Esophagus (tissue), 2 donors: ENCODE results near the gene SUOX. TPM values are rescaled to one million over a fixed set of nuclear protein-coding genes. Genes with fewer than 3 reads are reported as not detected.
A peak's percentile ranks its signal among the peaks of the same experiment; 100 is the strongest.
"Not testable (repeated sequence)": the region's sequence is repeated elsewhere in the genome, so short reads cannot be mapped to it uniquely, and the experiment has no call there.

Source experiments
- H3K27ac ChIP-seq, 2 donors: one replicate each; pipeline ENCODE4 v1.5.1; 2013; ENCODE audit warnings: low read depth in 2 of 2, mild to moderate bottlenecking in 2 of 2, inconsistent platforms in 1 of 2, low read length in 1 of 2, moderate library complexity in 1 of 2
- H3K27me3 ChIP-seq, 2 donors: one replicate each; pipeline ENCODE4 v1.6.1; 2013; ENCODE audit warnings: low read length in 2 of 2, control low read depth in 1 of 2, mild to moderate bottlenecking in 1 of 2; ENCODE audit not compliant: insufficient read depth in 2 of 2, control insufficient read depth in 1 of 2
- H3K36me3 ChIP-seq, 2 donors: one replicate each; pipeline ENCODE4 v1.6.1; 2013; ENCODE audit warnings: low read length in 1 of 2; ENCODE audit not compliant: control insufficient read depth in 2 of 2, insufficient read depth in 2 of 2
- H3K4me1 ChIP-seq, 2 donors: one replicate each; pipeline ENCODE4 v1.6.1; 2013; ENCODE audit warnings: low read length in 1 of 2; ENCODE audit not compliant: control insufficient read depth in 2 of 2, insufficient read depth in 2 of 2
- H3K4me3 ChIP-seq, 2 donors: one replicate each; pipeline ENCODE4 v1.5.1; 2013; ENCODE audit warnings: low read length in 2 of 2, mild to moderate bottlenecking in 2 of 2, low read depth in 1 of 2, moderate library complexity in 1 of 2
- H3K9me3 ChIP-seq, 2 donors: one replicate each; pipeline ENCODE4 v1.6.1; 2013; ENCODE audit warnings: mild to moderate bottlenecking in 2 of 2, low read depth in 1 of 2, low read length in 1 of 2, moderate library complexity in 1 of 2; ENCODE audit not compliant: control insufficient read depth in 2 of 2, insufficient read depth in 1 of 2
- WGBS, 2 donors: extraction: QIAGEN DNeasy Blood & Tissue Kit; methylation state at CpG; one replicate each; pipeline ENCODE4 v1.1.7; 2013; 5-methylcytosine and 5-hydroxymethylcytosine counted together
- polyA plus RNA-seq, 2 donors: library from polyadenylated mRNA; stranded (reverse); fragments of 200-250 nt; gene quantifications; one replicate each; pipeline ENCODE4 v1.2.3, GENCODE V29; 2013
- donor health status: healthy with polysubstance abuse.
- donor health status: Bipolar disorder and iron deficiency.

Gene SUOX
- polyA plus RNA-seq, 2 donors = 14.3 to 14.9 TPM

DNA sequence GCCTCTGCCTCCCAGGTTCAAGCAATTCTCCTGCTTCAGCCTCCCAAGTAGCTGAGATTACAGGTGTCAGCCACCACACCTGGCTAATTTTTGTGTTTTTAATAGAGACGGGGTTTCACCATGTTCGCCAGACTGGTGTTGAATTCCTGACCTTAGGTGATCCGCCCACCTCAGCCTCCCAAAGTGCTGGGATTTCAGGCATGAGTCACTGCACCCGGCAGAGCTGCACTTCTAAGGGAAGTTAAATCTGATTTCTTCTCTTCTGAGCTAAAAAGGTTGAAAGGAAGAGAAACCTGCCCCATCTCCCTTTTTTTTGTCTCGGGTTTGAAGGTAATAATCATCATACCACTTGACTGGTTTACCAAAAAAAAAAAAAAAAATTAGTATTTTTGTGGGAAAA lies 15.2 kb upstream of the SUOX start:
- Histone ChIP-seq H3K36me3 (peaks cover 0 to 11% of the 10 kb centered on the region in 2 donors), H3K27ac (peak overlapping the region in 1 of 2 donors; percentile 22)
- H3K4me3 ChIP-seq, H3K27me3 ChIP-seq, H3K4me1 ChIP-seq, H3K9me3 ChIP-seq: not testable (repeated sequence)
- WGBS, 2 donors = 56 to 63% methylated on average over 5 of the region's 5 CpGs

DNA sequence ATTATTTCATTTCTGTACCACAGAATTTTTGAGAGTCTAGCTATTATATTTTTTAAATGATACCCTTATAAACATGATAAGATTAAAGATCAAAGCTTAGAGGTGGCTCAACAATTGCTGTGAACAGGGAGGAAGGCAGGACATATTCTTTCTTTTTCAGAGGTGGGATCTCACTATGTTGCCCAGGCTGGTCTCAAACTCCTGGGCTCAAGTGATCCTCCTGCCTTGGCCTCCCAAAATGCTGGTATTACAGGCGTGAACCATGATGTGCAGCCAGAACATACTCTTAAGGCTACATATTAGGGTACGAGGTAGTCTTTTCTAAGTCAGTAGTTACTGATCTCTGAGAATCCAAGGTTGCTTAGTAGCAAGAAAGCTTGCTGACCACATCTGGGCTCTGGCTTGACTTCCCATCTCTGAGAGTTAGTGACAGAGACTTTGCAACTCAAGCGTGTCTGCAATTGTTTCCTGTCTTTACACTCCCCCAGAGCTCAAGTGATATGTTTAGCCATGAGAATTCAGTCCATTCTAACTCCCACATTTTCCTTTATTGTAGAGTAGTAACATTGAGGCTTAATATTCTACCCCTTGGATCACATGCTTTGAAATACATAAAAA lies 14.6 kb upstream of the SUOX start:
- Histone ChIP-seq H3K4me1 (no peaks in the 10 kb centered on the region), H3K36me3 (peaks cover 0 to 11% of the 10 kb centered on the region in 2 donors), H3K27me3 (no peaks in the 10 kb centered on the region), H3K27ac (no peak overlapping the region), H3K9me3 (no peaks in the 10 kb centered on the region), H3K4me3 (no peak overlapping the region)
- 80 to 81% methylated on average over 3 of the region's 3 CpGs for WGBS, 2 donors

DNA sequence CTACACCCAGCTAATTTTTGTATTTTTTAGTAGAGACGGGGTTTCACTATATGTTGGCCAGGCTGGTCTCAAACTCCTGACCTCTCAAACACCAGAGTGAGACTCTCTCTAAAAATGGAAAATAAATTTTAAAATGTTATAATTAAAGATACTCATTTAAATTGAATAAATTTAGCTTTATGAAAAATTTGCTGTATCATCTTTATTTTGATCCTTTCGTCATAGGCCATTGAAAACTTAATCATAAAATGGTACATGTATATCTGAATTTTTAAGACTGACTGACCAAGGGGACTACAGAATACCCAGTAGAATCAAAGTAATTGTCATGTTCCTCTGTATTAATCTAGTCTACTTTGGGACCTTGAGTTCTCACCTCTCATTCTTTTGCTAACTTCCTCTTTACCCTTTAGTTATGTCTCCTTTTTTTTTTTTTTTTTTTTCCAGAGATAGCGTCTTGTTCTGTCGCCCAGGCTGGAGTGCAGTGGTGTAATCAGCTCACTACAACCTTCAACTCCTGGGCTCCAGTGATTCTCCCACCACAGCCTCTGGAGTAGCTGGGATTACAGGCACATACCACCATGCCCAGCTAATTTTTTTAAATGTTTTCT lies 13.7 kb upstream of the SUOX start:
- no peaks in the 10 kb centered on the region for H3K9me3 ChIP-seq
- H3K4me3 ChIP-seq = no peak overlapping the region
- no peaks in the 10 kb centered on the region for H3K4me1 ChIP-seq
- H3K36me3 ChIP-seq = peaks cover 0 to 11% of the 10 kb centered on the region in 2 donors
- no peak overlapping the region for H3K27ac ChIP-seq
- 80 to 85% methylated on average over 4 of the region's 4 CpGs for WGBS, 2 donors
- no peaks in the 10 kb centered on the region for H3K27me3 ChIP-seq

DNA sequence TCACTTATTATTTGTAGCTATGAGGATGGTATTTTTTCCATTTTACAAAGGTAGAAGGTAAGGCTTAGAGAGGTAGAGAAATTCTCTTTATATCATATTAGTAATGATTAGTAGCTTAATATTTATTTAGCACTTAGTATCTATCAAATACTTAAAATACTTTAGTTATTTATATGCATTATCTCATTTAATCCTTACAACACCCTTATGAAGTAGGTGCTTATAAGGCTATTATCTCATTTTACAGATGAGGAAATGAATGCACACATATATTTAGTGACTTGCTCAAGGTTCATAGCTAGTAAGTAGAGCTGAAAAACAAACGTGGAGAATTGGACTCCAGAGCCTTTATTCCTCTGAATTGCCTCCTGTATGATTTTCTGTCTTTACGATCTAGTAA lies 12.2 kb upstream of the SUOX start:
- Histone ChIP-seq H3K36me3 (peaks cover 3 to 13% of the 10 kb centered on the region in 2 donors), H3K4me1 (no peaks in the 10 kb centered on the region), H3K9me3 (no peaks in the 10 kb centered on the region), H3K27me3 (no peaks in the 10 kb centered on the region), H3K27ac (no peak overlapping the region), H3K4me3 (no peak overlapping the region)
- WGBS, 2 donors = 63 to 78% methylated on average over 2 of the region's 2 CpGs

- H3K9me3 ChIP-seq = no peaks in the 10 kb centered on the region
- peaks cover 4 to 15% of the 10 kb centered on the region in 2 donors for H3K36me3 ChIP-seq
- no peak overlapping the region for H3K4me3 ChIP-seq
- H3K4me1 ChIP-seq = no peaks in the 10 kb centered on the region
- WGBS, 2 donors = 86% methylated on average over 4 of the region's 4 CpGs
- no peaks in the 10 kb centered on the region for H3K27me3 ChIP-seq
- H3K27ac ChIP-seq = no peak overlapping the region
Measured at GRCh38 chr12:55985341-55985740, 11.7 kb upstream of the SUOX start.

DNA sequence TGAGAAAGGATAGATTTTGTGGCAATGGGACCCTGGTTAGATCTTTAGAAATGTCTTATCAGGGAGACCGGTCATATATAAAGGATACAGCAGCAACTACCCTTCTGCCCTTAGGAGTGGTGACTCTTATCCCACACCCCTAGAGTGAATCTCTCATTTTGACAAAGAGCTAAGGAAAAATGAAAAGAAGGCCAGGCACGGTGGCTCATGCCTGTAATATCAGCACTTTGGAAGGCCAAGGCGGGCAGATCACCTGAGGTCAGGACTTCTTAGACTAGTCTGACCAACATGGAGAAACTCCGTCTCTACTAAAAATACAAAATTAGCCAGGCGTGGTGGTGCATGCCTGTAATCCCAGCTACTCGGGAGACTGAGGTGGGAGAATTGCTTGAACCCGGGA lies 11.1 kb upstream of the SUOX start:
- peaks cover 7 to 19% of the 10 kb centered on the region in 2 donors for H3K36me3 ChIP-seq
- not testable (repeated sequence) for H3K4me1 ChIP-seq, H3K4me3 ChIP-seq, H3K27me3 ChIP-seq, H3K9me3 ChIP-seq, H3K27ac ChIP-seq
- WGBS, 2 donors = 91 to 94% methylated on average over 7 of the region's 7 CpGs

GRCh38 chr12:55991110-55991509 lies 6.0 kb upstream of the SUOX start:
- no peaks in the 10 kb centered on the region for H3K9me3 ChIP-seq
- H3K27ac ChIP-seq = no peak overlapping the region
- 86 to 91% methylated on average over 3 of the region's 3 CpGs for WGBS, 2 donors
- no peak overlapping the region for H3K4me3 ChIP-seq
- peaks cover 23 to 39% of the 10 kb centered on the region in 2 donors for H3K36me3 ChIP-seq
- no peaks in the 10 kb centered on the region for H3K27me3 ChIP-seq
- H3K4me1 ChIP-seq = no peaks in the 10 kb centered on the region

DNA sequence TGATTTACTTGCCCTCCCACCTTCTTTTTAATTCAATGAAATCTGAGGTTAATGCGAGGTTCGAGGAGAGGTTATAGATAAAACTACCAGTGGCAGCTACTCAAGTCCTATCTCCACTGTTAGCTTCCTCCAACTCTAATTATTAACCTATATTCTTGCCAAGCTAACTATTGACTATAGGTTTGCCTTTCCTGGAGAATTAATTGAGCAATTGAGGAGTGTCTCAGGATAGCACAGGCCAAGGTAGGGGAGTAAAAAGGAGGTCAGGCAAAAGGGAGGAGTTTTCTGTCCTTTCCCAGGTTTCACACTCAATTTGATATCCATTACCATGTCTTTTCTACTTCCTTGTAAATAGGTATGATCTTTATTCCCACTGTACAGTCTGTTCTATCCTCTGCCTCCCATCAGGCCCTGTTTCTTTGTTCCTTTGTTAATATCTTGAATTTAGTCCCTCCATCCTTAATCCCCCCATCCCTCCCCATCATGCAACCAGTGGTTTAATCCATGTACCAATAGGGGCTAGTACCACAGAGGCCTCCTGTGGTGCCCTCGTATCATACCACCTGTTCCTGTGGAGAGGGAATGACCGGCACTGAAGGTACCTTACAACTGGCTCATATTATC lies 3.7 kb upstream of the SUOX start:
- 80 to 89% methylated on average over 4 of the region's 4 CpGs for WGBS, 2 donors
- H3K4me3 ChIP-seq = no peak overlapping the region
- H3K27ac ChIP-seq = peak overlapping the region in 1 of 2 donors; percentile 11
- peaks cover 23 to 39% of the 10 kb centered on the region in 2 donors for H3K36me3 ChIP-seq
- peaks cover under 1 to 7% of the 10 kb centered on the region in 2 donors for H3K4me1 ChIP-seq
- H3K9me3 ChIP-seq = no peaks in the 10 kb centered on the region
- H3K27me3 ChIP-seq = no peaks in the 10 kb centered on the region

- Histone ChIP-seq H3K27ac (no peak overlapping the region), H3K36me3 (peaks cover 19 to 31% of the 10 kb centered on the region in 2 donors), H3K4me3 (no peak overlapping the region), H3K4me1 (peaks cover 2 to 8% of the 10 kb centered on the region in 2 donors), H3K9me3 (no peaks in the 10 kb centered on the region), H3K27me3 (no peaks in the 10 kb centered on the region)
- WGBS, 2 donors = 76 to 78% methylated on average over 8 of the region's 8 CpGs
Measured at GRCh38 chr12:55995366-55995765, 1.7 kb upstream of the SUOX start.
